SH-SY5Y (cell line): Measurements from ENCODE around the gene DPY19L3.

Experiments used
- GATA2 ChIP-seq: IDR thresholded peaks from 2 replicates; pipeline ENCODE4 v1.6.1; 2011; ENCODE audit warnings: mild to moderate bottlenecking, low read depth, low read length
- GATA3 ChIP-seq: IDR thresholded peaks from 2 replicates; pipeline ENCODE4 v1.6.1; 2011; ENCODE audit warnings: low read depth, mild to moderate bottlenecking, low read length, moderate library complexity

- no peak for TF ChIP-seq GATA2
- no peak for TF ChIP-seq GATA3
Measured at GRCh38 chr19:32471095-32471494, 65.5 kb downstream of the DPY19L3 start.
